Omental fat pad (tissue), 4 donors: ENCODE results near the gene AKIP1. TPM values are rescaled to one million over a fixed set of nuclear protein-coding genes. Genes with fewer than 3 reads are reported as not detected.
A peak's percentile ranks its signal among the peaks of the same experiment; 100 is the strongest.
"Not testable (repeated sequence)": the region's sequence is repeated elsewhere in the genome, so short reads cannot be mapped to it uniquely, and the experiment has no call there.

Source experiments
- ATAC-seq: fragments of 150-250 bp; one replicate; pipeline ENCODE4 v1.9.1; 2016; ENCODE audit warnings: mild to moderate bottlenecking, moderate library complexity; ENCODE audit not compliant: low FRiP score
- DNase-seq: peaks from one replicate; pipeline ENCODE4 v3.0.0-alpha.2; 2019; ENCODE audit warnings: low spot score
- total RNA-seq, 4 donors: library from RNA; depleted of rRNA; stranded (reverse); fragments of >200 nt; gene quantifications; one replicate each; pipeline ENCODE4 v1.1.0, GENCODE V29; 2016
- TF ChIP-seq, protein P1 (sequence below), 3 donors: fragments of 450-650 bp; IDR thresholded peaks; one replicate each; pipeline ENCODE4 v1.5.1; 2016 to 2017; ENCODE audit warnings: antibody characterized with exemption in 3 of 3, mild to moderate bottlenecking in 3 of 3, moderate library complexity in 2 of 3

AKIP1 gene
- total RNA-seq, 4 donors from 2014 or later = 13.1 to 32.0 (median 19.8) TPM

DNA sequence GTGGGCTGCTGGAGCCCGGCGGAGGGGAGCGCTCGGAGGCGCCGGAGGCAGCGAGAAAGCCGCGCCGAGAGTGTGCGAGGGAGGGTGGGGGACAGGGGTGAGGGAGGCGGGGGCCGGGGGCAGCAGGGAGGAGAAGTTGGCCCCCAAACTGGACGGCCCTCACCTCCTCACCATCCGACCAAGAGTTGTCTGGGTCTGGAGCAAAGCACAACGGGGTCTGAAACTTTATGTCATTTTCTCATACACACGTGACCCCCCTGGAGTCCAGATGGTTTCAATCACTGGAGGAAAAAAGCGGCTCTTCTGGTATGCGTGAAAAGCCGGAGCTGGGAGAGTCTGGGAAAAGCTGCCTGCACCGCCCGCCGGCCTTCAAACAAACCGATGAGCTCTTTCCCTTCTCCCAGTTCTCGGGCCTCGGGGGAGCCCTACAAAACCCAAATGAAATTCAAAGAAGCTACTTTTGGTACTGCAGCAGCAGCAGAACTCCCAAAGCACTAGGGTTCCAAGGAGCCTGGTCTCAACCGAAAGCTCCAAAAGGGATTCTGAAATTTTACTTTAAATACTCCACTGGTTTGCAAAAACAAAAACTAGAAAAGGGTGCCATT lies 39.7 kb upstream of the AKIP1 start:
- DNase-seq (no peak), ATAC-seq (peak; percentile 74)
- TF ChIP-seq, protein P1, sequence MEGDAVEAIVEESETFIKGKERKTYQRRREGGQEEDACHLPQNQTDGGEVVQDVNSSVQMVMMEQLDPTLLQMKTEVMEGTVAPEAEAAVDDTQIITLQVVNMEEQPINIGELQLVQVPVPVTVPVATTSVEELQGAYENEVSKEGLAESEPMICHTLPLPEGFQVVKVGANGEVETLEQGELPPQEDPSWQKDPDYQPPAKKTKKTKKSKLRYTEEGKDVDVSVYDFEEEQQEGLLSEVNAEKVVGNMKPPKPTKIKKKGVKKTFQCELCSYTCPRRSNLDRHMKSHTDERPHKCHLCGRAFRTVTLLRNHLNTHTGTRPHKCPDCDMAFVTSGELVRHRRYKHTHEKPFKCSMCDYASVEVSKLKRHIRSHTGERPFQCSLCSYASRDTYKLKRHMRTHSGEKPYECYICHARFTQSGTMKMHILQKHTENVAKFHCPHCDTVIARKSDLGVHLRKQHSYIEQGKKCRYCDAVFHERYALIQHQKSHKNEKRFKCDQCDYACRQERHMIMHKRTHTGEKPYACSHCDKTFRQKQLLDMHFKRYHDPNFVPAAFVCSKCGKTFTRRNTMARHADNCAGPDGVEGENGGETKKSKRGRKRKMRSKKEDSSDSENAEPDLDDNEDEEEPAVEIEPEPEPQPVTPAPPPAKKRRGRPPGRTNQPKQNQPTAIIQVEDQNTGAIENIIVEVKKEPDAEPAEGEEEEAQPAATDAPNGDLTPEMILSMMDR (IDR thresholded peaks at IDR 0.05) = no peak

DNA sequence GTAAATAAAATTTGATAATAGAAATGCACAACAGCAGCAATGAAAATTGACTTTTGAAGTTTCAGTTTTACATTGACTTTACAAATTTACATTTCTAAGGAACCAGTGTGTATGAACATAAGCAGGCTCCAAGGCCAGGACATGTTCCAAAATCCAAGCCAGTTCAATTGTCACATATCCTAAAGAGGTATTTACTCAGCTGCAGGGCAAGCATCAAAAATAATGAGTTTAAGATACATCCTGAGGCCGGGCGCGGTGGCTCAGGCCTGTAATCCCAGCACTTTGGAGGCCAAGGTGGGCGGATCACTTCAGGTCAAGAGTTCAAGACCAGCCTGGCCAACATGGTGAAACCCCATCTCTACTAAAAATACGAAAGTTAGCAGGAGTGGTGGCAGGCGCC lies 39.0 kb upstream of the AKIP1 start:
- TF ChIP-seq, protein P1 (IDR thresholded peaks at IDR 0.05) = no peak
- ATAC-seq (no peak), DNase-seq (no peak)

DNA sequence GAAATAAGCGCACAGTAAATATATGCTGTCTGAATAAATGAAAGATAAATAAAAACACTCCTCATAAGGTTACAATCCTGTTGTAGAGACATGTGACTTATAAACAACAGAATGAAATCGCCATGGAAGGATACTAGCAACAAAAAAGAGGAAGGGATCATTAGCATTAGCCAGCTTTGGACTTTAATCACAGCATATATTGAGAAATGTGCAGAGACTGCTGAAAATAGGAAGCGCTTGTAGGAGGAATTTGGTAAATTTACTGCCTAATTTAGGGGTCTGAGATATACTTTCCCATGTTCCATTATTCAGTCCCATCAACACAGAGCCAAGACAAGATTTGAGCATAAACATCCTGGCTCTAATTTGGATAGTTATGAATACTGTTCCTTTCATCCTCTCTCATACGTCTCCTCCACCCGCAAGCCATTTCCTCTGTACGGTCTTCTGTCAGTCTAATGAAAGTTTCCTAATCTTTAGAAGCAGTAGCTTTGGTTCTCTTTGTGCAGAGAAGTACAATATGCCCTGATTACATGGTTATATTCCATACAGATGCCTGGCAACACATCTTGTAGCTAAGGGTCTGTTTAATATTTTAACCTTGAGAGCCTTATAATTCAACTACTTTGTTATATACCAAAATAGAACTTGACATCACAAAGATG lies 37.1 kb upstream of the AKIP1 start:
- ATAC-seq = no peak
- TF ChIP-seq, protein P1 (IDR thresholded peaks at IDR 0.05) = no peak
- no peak for DNase-seq

DNA sequence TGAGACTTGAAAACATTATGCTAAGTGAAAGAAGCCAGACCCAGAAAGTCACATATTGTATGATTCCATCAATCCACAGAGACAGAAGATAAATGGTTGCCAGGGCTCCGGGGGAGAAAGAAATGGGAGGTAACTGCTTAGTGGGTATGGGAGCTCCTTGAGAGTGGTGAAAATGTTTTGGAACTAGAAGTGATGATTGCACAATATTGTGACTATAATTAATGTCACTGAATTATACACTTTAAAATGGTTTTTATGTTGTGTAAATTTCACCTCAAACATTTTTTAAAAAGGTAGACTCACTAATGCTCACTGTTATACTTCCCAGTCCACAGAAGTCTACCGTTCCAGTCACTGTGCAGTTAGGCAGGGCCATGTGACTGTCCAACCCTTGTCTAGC lies 32.2 kb upstream of the AKIP1 start:
- DNase-seq (no peak), ATAC-seq (no peak)
- TF ChIP-seq, protein P1 (IDR thresholded peaks at IDR 0.05) = no peak

DNA sequence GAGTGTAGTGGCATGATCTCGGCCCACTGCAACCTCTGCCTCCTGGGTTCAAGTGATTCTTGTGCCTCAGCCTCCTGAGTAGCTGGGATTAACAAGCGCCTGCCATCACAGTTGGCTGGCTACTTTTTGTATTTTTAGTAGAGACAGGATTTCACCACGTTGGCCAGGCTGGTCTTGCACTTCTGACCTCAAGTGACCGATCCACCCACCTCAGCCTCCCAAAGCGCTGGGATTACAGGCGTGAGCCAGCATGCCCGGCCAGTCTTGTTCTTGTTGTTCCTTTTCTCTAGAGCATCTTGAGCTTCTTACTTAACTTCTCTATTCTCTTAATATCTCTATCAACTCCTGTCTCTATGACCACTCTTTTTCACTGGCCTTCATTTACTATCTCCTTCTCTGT lies 29.4 kb upstream of the AKIP1 start:
- not testable (repeated sequence) for DNase-seq, ATAC-seq

DNA sequence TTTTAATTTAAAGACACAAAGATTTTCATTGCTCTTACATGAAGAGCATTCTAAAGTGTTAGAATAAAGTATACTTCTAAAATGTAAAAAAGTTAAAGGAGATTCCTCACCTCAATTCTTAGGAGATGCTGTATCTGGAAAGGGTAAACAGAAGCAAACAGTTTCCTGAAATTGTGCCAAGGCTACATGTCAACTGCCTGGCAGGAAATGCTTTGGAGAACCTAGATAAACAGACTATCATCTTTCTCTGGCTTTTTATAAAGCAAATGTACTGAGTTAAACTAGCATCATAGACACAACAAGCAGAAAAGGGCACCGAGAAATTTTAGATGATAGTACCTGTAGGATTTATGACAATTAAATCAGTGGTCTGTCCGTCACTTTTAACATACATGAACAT lies 24.7 kb upstream of the AKIP1 start:
- ATAC-seq = no peak
- DNase-seq = no peak
- TF ChIP-seq, protein P1 (IDR thresholded peaks at IDR 0.05) = no peak

DNA sequence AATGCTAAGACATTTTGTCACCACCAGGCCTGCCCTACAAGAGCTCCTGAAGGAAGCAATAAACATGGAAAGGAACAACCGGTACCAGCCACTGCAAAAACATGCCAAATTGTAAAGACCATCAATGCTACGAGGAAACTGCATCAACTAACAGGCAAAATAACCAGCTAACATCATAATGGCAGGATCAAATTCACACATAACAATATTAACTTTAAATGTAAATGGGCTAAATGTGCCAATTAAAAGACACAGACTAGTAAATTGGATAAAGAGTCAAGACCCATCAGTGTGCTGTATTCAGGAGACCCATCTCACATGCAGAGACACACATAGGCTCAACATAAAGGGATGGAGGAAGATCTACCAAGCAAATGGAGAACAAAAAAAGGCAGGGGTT lies 19.8 kb upstream of the AKIP1 start:
- DNase-seq, ATAC-seq: not testable (repeated sequence)

DNA sequence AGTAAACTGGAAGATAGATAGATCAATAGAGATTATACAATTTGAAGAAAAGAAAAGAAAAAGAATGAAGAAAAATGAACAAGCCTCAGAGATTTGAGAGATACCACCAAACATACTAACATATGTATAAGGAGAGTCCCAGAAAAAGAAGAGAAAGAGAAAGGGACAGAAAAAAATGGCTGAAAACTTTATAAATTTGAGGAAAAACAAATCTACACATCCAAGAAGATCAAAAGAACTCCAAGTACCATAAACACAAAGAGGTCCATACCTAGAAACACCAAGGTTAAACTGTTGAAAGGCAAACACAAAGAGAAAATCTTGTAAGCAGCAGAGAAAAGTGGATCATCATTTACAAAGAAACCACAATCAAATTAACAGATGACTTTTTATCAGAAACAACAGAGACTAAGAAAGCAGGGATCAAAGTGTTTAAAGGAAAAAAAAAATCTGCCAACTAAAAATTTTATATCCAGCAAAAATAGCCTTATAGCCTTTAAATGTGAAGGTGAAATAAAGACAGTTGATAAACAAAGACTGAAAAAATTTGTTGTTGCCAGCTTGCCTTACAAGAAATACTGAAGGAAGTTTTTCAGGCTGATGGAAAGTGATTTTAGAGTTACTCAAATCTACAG lies 11.8 kb upstream of the AKIP1 start:
- ATAC-seq (no peak), DNase-seq (no peak)
- TF ChIP-seq, protein P1 (IDR thresholded peaks at IDR 0.05) = no peak
